GM12892 (cell line): ENCODE results near the gene NCAPD2.

Experiments
- POLR2A ChIP-seq: IDR thresholded peaks from 2 replicates; pipeline ENCODE4 v1.6.1; 2011; ENCODE audit warnings: low read depth, low read length, control low read depth
- POLR2AphosphoS5 ChIP-seq: IDR thresholded peaks from 2 replicates; pipeline ENCODE4 v1.6.1; 2011; ENCODE audit warnings: low read depth, low read length, control low read depth

DNA sequence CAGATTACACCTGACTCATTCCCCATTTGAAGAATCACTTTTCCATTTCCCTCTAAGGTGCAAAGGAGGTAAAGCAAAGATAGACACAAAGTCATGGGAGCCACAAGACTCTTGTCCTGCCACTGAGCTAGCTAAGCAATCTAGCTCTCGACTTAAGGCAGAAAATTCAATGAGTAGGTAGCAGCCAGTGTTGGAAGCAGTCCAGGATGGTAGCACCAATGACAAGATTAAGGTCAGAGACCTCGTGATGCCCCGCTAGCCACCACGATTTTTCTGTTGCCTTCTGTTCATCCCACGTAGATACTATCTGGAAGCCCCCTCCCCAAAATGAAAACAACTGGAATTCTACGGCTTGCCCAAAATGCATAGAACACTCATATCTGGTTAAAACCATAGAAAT, 24.8 kb upstream of the NCAPD2 start:
- TF ChIP-seq POLR2A (no peak), POLR2AphosphoS5 (no peak)
